ENCODE data around the gene SYNC. TPM values are rescaled to one million over a fixed set of nuclear protein-coding genes. Genes with fewer than 3 reads are reported as not detected.

Gene SYNC
- total and polyA plus RNA-seq, 9 of the 15 experiments (the other 6 are each of a cell fraction or from before 2014, with no cell fraction given) = 0.49 to 1.1 (median 0.87) TPM

GRCh38 chr1:32724678-32725614, 22.4 kb upstream of the SYNC start (continued):
- TF ChIP-seq U2AF1 (optimal IDR thresholded peaks at IDR 0.05; ENCODE audit: low read depth, low read length) = no peak
- TF ChIP-seq ARID3A (IDR thresholded peaks at IDR 0.05; ENCODE audit: borderline replicate concordance, low read depth, low read length) = no peak
- TF ChIP-seq TAF1 (IDR thresholded peaks at IDR 0.05; ENCODE audit: control insufficient read depth, extremely low read depth, insufficient read depth, low read length, severe bottlenecking) = no peak
- no peak for TF ChIP-seq SMAD2 (IDR thresholded peaks at IDR 0.05; ENCODE audit: low read depth, low read length)
- TF ChIP-seq FOXJ2 (tag; IDR thresholded peaks at IDR 0.05) = peak; percentile 64
- no peak for TF ChIP-seq ETV5 (CRISPR knock-in tag; IDR thresholded peaks at IDR 0.05; ENCODE audit: low read depth)
- TF ChIP-seq SREBF1 (IDR thresholded peaks at IDR 0.05; ENCODE audit: borderline replicate concordance, low read depth, low read length) = no peak
- TF ChIP-seq TOE1 (IDR thresholded peaks at IDR 0.05; ENCODE audit: borderline replicate concordance) = peak; percentile 60
- 0 out of 2 replicates have a peak, but pooled peaks have one; percentile 41 for TF ChIP-seq TOE1 (CRISPR knock-in tag; IDR thresholded peaks at IDR 0.05; ENCODE audit: borderline replicate concordance, low read depth)
- TF ChIP-seq NFE2L1 (tag; IDR thresholded peaks at IDR 0.05; ENCODE audit: borderline replicate concordance, low read depth) = peak; percentile 99
- 0 out of 2 replicates have a peak, but pooled peaks have one; percentile 34 for TF ChIP-seq SMARCA5 (IDR thresholded peaks at IDR 0.05)
- TF ChIP-seq POLR3G (IDR thresholded peaks at IDR 0.05; ENCODE audit: extremely low read depth, insufficient read length, insufficient replicate concordance) = no peak
- TF ChIP-seq ZNF253 (CRISPR knock-in tag; conservative IDR thresholded peaks at IDR 0.05) = no peak
- no peak for TF ChIP-seq ZNF184 (CRISPR knock-in tag; IDR thresholded peaks at IDR 0.05)
- TF ChIP-seq PHF21A (IDR thresholded peaks at IDR 0.05; ENCODE audit: borderline replicate concordance, low read depth) = no peak
- TF ChIP-seq RFX1 (IDR thresholded peaks at IDR 0.05) = no peak
- TF ChIP-seq KDM5B (IDR thresholded peaks at IDR 0.05; ENCODE audit: insufficient replicate concordance, low read depth, low read length) = no peak
- no peak for TF ChIP-seq TRIM25 (IDR thresholded peaks at IDR 0.05; ENCODE audit: borderline replicate concordance)
- peak; percentile 33 for TF ChIP-seq CC2D1A (IDR thresholded peaks at IDR 0.05)
- TF ChIP-seq ZNF79 (CRISPR knock-in tag; IDR thresholded peaks at IDR 0.05; ENCODE audit: low read depth) = no peak
- TF ChIP-seq TAF9B (IDR thresholded peaks at IDR 0.05; ENCODE audit: partially characterized antibody) = peak; percentile 99
- TF ChIP-seq PHF8 (IDR thresholded peaks at IDR 0.05; ENCODE audit: borderline replicate concordance, low read length) = peak; percentile 55; the same call in 1 of the 2 replicates
- TF ChIP-seq WHSC1 (IDR thresholded peaks at IDR 0.05; ENCODE audit: low read length) = peak; percentile 11
- no peak for TF ChIP-seq CEBPG (CRISPR knock-in tag; IDR thresholded peaks at IDR 0.05)
- no peak for TF ChIP-seq CEBPG (tag; conservative IDR thresholded peaks at IDR 0.05 in 1 of 2, IDR thresholded peaks at IDR 0.05 in 1 of 2)
- no peak for TF ChIP-seq ILF3 (IDR thresholded peaks at IDR 0.05; ENCODE audit: borderline replicate concordance)

Measured in K562 (cell line).